ENCODE measurements around the gene P2RY8. TPM values are rescaled to one million over a fixed set of nuclear protein-coding genes. Genes with fewer than 3 reads are reported as not detected.

The P2RY8 gene
- total RNA-seq, 1 experiment from 2014 or later = 0.44 TPM

DNA sequence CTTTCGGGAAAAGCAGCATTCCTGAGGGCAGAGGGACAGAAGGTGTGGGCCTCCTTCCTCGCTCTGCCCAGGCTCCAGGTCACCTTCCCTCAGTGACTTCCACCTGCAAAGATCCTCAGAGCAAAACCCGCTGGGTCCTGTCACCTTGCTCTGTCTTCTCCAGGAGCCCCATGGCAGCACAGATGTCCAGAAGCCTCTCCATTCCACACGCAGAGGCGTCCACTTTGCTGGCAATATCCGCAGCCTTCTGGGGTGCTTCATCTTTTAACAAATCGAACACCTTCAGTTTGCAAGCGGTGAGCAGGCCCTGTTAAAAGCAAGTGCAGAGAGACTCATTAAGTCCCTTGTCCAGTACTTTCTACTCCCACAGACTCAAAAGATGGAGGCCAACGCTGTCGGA is 111.6 kb downstream of the P2RY8 start:
- RAD21 ChIA-PET (ENCODE audit: low non-redundant PET in 1 of 2, low total read pairs in 2 of 2, uncharacterized antibody in 2 of 2, unreplicated experiment in 2 of 2) = no interaction called here
- BruUV-seq (replicated peaks) = no TSS peak
- DNase-seq (ENCODE audit: low read depth, low spot score) (no peak), ATAC-seq (no peak)
- H4K20me1 ChIP-seq (ENCODE audit: insufficient read depth) = no peaks in the 10 kb centered on the region
- H3K79me2 ChIP-seq (ENCODE audit: insufficient read depth, low read length) = no peaks in the 10 kb centered on the region
- H3K4me2 ChIP-seq (ENCODE audit: low read length) = no peak overlapping the region
- POLR2A ChIA-PET = no interaction called here
- no peak overlapping the region for H3K9ac ChIP-seq (ENCODE audit: low read length)
- no peak overlapping the region for H3K4me3 ChIP-seq (replicated peaks in 1 of 2; ENCODE audit: low read depth in 1 of 2, low read length in 2 of 2)
- peaks cover 2 to 36% of the 10 kb centered on the region in 2 experiments; a peak in 3 of 4 replicates for H3K36me3 ChIP-seq (ENCODE audit: control insufficient read depth in 1 of 2, insufficient read depth in 2 of 2, low read length in 2 of 2)
- H3K9me3 ChIP-seq (ENCODE audit: control insufficient read depth in 1 of 2, insufficient read depth in 1 of 2, low read depth in 1 of 2, low read length in 2 of 2) = peaks cover 0 to 5% of the 10 kb centered on the region in 2 experiments; a peak in 1 of 4 replicates
- intact Hi-C loops (cut with micrococcal nuclease) = no loop called here
- CTCF ChIA-PET = no interaction called here
- TF ChIP-seq, protein P1, sequence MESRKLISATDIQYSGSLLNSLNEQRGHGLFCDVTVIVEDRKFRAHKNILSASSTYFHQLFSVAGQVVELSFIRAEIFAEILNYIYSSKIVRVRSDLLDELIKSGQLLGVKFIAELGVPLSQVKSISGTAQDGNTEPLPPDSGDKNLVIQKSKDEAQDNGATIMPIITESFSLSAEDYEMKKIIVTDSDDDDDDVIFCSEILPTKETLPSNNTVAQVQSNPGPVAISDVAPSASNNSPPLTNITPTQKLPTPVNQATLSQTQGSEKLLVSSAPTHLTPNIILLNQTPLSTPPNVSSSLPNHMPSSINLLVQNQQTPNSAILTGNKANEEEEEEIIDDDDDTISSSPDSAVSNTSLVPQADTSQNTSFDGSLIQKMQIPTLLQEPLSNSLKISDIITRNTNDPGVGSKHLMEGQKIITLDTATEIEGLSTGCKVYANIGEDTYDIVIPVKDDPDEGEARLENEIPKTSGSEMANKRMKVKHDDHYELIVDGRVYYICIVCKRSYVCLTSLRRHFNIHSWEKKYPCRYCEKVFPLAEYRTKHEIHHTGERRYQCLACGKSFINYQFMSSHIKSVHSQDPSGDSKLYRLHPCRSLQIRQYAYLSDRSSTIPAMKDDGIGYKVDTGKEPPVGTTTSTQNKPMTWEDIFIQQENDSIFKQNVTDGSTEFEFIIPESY (IDR thresholded peaks at IDR 0.05; ENCODE audit: extremely low read depth, insufficient replicate concordance, low read length) = no peak
- TF ChIP-seq SRF (IDR thresholded peaks at IDR 0.05; ENCODE audit: low read depth) = no peak
- TF ChIP-seq ZFX (IDR thresholded peaks at IDR 0.05) = no peak
- TF ChIP-seq YY1 (IDR thresholded peaks at IDR 0.05; ENCODE audit: extremely low read depth, insufficient replicate concordance, low read depth, low read length) = no peak
- no peak for TF ChIP-seq REST (IDR thresholded peaks at IDR 0.05; ENCODE audit: low read depth)
- no peak for TF ChIP-seq ATF3 (IDR thresholded peaks at IDR 0.05)
- TF ChIP-seq SP1 (IDR thresholded peaks at IDR 0.05; ENCODE audit: low read depth) = no peak
- TF ChIP-seq EZH2phosphoT487 (IDR thresholded peaks at IDR 0.05; ENCODE audit: borderline replicate concordance) = no peak
- TF ChIP-seq RAD21 (IDR thresholded peaks at IDR 0.05; ENCODE audit: low read depth) = no peak
- TF ChIP-seq POLR2A (IDR thresholded peaks at IDR 0.05; ENCODE audit: borderline replicate concordance, extremely low read depth, insufficient read depth, insufficient read length) = no peak
- TF ChIP-seq CBX3 (IDR thresholded peaks at IDR 0.05; ENCODE audit: low read depth) = no peak
- TF ChIP-seq ZNF274 (IDR thresholded peaks at IDR 0.05; ENCODE audit: low read depth, low read length) = no peak
- TF ChIP-seq CEBPB (IDR thresholded peaks at IDR 0.05; ENCODE audit: low read depth) = no peak
- no peak for TF ChIP-seq EZH2 (IDR thresholded peaks at IDR 0.05)
- no peak for TF ChIP-seq JUND (IDR thresholded peaks at IDR 0.05)
- TF ChIP-seq, protein P2, sequence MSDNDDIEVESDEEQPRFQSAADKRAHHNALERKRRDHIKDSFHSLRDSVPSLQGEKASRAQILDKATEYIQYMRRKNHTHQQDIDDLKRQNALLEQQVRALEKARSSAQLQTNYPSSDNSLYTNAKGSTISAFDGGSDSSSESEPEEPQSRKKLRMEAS (IDR thresholded peaks at IDR 0.05) = no peak
- TF ChIP-seq, protein P3, sequence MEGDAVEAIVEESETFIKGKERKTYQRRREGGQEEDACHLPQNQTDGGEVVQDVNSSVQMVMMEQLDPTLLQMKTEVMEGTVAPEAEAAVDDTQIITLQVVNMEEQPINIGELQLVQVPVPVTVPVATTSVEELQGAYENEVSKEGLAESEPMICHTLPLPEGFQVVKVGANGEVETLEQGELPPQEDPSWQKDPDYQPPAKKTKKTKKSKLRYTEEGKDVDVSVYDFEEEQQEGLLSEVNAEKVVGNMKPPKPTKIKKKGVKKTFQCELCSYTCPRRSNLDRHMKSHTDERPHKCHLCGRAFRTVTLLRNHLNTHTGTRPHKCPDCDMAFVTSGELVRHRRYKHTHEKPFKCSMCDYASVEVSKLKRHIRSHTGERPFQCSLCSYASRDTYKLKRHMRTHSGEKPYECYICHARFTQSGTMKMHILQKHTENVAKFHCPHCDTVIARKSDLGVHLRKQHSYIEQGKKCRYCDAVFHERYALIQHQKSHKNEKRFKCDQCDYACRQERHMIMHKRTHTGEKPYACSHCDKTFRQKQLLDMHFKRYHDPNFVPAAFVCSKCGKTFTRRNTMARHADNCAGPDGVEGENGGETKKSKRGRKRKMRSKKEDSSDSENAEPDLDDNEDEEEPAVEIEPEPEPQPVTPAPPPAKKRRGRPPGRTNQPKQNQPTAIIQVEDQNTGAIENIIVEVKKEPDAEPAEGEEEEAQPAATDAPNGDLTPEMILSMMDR (IDR thresholded peaks at IDR 0.05 in 2 of 3, conservative IDR thresholded peaks at IDR 0.05 in 1 of 3; ENCODE audit: borderline replicate concordance in 1 of 3, insufficient read depth in 1 of 3, low read depth in 2 of 3, low read length in 2 of 3) = no peak
- no peak for TF ChIP-seq TCF7L2 (IDR thresholded peaks at IDR 0.05; ENCODE audit: borderline replicate concordance, extremely low read depth, insufficient read depth, insufficient read length)
- no peaks in the 10 kb centered on the region for H3K27me3 ChIP-seq (ENCODE audit: insufficient read depth, low read length)
- no peaks in the 10 kb centered on the region for H3K9me2 ChIP-seq (ENCODE audit: insufficient read depth)
- H3K27ac ChIP-seq (ENCODE audit: low read depth, low read length) = no peak overlapping the region
- H3K4me1 ChIP-seq (ENCODE audit: control insufficient read depth in 1 of 2, insufficient read depth in 2 of 2, low read length in 2 of 2) = no peaks in the 10 kb centered on the region
- no peak overlapping the region for H2AFZ ChIP-seq (ENCODE audit: low read depth, low read length, poor library complexity, severe bottlenecking)

Data from HCT116 (cell line).